H1 (cell line): ENCODE data around the gene SMAD7. TPM values are rescaled to one million over a fixed set of nuclear protein-coding genes. Genes with fewer than 3 reads are reported as not detected.

Source experiments
- CTCF ChIA-PET: fragments of 300-600 bp; sonication (Branson Sonifier 250); formaldehyde crosslinking; loops from one replicate; lab custom pipeline; 2021; ENCODE audit not compliant: partially characterized antibody; lab: Charles Lee
- POLR2A ChIA-PET: fragments of 300-600 bp; sonication (Branson Sonifier 250); formaldehyde crosslinking; loops from one replicate; lab custom pipeline; 2021; ENCODE audit warnings: inconsistent platforms; ENCODE audit not compliant: partially characterized antibody; lab: Charles Lee
- DNase-seq, 2 experiments: peaks; one replicate each; pipeline versions ENCODE4 v3.0.0 to v3.0.0-alpha.2; 2010 to 2022; ENCODE audit warnings: low spot score in 2 of 2, low read depth in 1 of 2, mixed read lengths in 1 of 2
- FAIRE-seq: peaks from 2 replicates; lab custom pipeline; 2011; peaks lifted over from hg19 to GRCh38; lab: Jason Lieb, UNC
- H2AFZ ChIP-seq: 2 replicates; pipeline ENCODE4 v1.8.1; 2012; ENCODE audit warnings: low read length, inconsistent platforms
- H2AK5ac ChIP-seq: 2 replicates; pipeline ENCODE4 v1.6.1; 2013; ENCODE audit warnings: low read depth, low read length
- H2BK120ac ChIP-seq: replicated peaks from 2 replicates; pipeline ENCODE3; 2013; ENCODE audit warnings: low read depth, low read length, inconsistent platforms
- H2BK12ac ChIP-seq: 2 replicates; pipeline ENCODE4 v1.6.1; 2013; ENCODE audit warnings: low read depth, low read length
- H2BK15ac ChIP-seq: 2 replicates; pipeline ENCODE4 v1.6.1; 2013; ENCODE audit warnings: low read length
- H2BK20ac ChIP-seq: 2 replicates; pipeline ENCODE4 v1.6.1; 2013; ENCODE audit warnings: low read length
- H2BK5ac ChIP-seq: 2 replicates; pipeline ENCODE4 v1.6.1; 2013; ENCODE audit warnings: low read depth, low read length
- H3K14ac ChIP-seq: 2 replicates; pipeline ENCODE4 v1.6.1; 2013; ENCODE audit warnings: inconsistent platforms; ENCODE audit not compliant: insufficient read length
- H3K18ac ChIP-seq: 2 replicates; pipeline ENCODE4 v1.6.1; 2013; ENCODE audit warnings: low read length; ENCODE audit errors: extremely low read depth
- H3K23ac ChIP-seq: 2 replicates; pipeline ENCODE4 v1.6.1; 2013; ENCODE audit warnings: inconsistent platforms; ENCODE audit not compliant: insufficient read length
- H3K23me2 ChIP-seq: 2 replicates; pipeline ENCODE4 v1.6.1; 2013; ENCODE audit warnings: low read depth, low read length
- H3K27ac ChIP-seq: 2 replicates; pipeline ENCODE4 v1.6.1; 2011; ENCODE audit warnings: low read depth, low read length, inconsistent platforms
- H3K27me3 ChIP-seq, 4 experiments: replicated peaks in 1 of 4; 1 replicate in 1 of 4; 2 replicates in 3 of 4; pipeline versions ENCODE4 v1.6.1 to v1.8.1; 2011 to 2013; ENCODE audit warnings: low read length in 3 of 4, mild to moderate bottlenecking in 3 of 4, inconsistent platforms in 2 of 4, mixed read lengths in 2 of 4, moderate library complexity in 1 of 4; ENCODE audit not compliant: control insufficient read depth in 3 of 4, insufficient read depth in 3 of 4; ENCODE audit errors: extremely low read depth in 1 of 4
- H3K36me3 ChIP-seq, 4 experiments: 2 replicates each; pipeline versions ENCODE4 v1.6.1 to v1.8.1; 2011 to 2013; ENCODE audit warnings: mild to moderate bottlenecking in 4 of 4, low read length in 3 of 4, moderate library complexity in 2 of 4, control low read depth in 1 of 4, inconsistent platforms in 1 of 4; ENCODE audit not compliant: insufficient read depth in 4 of 4, control insufficient read depth in 2 of 4
- H3K4ac ChIP-seq: replicated peaks from 2 replicates; pipeline ENCODE3; 2013; ENCODE audit warnings: low read length, low read depth, mixed read lengths, inconsistent platforms; ENCODE audit not compliant: insufficient read length
- H3K4me1 ChIP-seq, 4 experiments: replicated peaks in 1 of 4; 1 replicate in 1 of 4; 2 replicates in 3 of 4; pipeline versions ENCODE4 v1.6.1 to v1.8.1; 2011 to 2013; ENCODE audit warnings: low read length in 3 of 4, inconsistent platforms in 2 of 4, mixed read lengths in 1 of 4; ENCODE audit not compliant: insufficient read depth in 4 of 4, control insufficient read depth in 3 of 4
- H3K4me2 ChIP-seq, 2 experiments: 2 replicates each; pipeline versions ENCODE4 v1.6.1 to v1.8.1; 2011 to 2013; ENCODE audit warnings: low read depth in 2 of 2, low read length in 2 of 2, control low read depth in 1 of 2, inconsistent platforms in 1 of 2, mild to moderate bottlenecking in 1 of 2; ENCODE audit not compliant: insufficient read depth in 1 of 2
- H3K4me3 ChIP-seq, 4 experiments: fragments of 200-600, 300-600 bp in 1 of 4; sonication (generic), shearing (Covaris generic), sonication (Bioruptor Twin) in 1 of 4; 2 replicates each; pipeline versions ENCODE4 v1.5.1 to v1.8.1; 2011 to 2016; ENCODE audit warnings: low read length in 4 of 4, low read depth in 3 of 4, control low read depth in 2 of 4, inconsistent platforms in 2 of 4, mild to moderate bottlenecking in 2 of 4, mixed read lengths in 1 of 4, moderate library complexity in 1 of 4; ENCODE audit not compliant: insufficient read depth in 2 of 4; ENCODE audit errors: extremely low read depth in 1 of 4
- H3K56ac ChIP-seq: replicated peaks from 2 replicates; pipeline ENCODE3; 2013; ENCODE audit warnings: low read depth, mild to moderate bottlenecking, mixed read lengths, low read length, inconsistent platforms; ENCODE audit not compliant: insufficient read length
- H3K79me1 ChIP-seq: 2 replicates; pipeline ENCODE4 v1.6.1; 2013; ENCODE audit warnings: low read depth, low read length, control low read depth
- H3K79me2 ChIP-seq, 2 experiments: 2 replicates each; pipeline versions ENCODE4 v1.6.1 to v1.8.1; 2012 to 2013; ENCODE audit warnings: low read length in 2 of 2, mild to moderate bottlenecking in 2 of 2, inconsistent platforms in 1 of 2; ENCODE audit not compliant: insufficient read depth in 2 of 2, control insufficient read depth in 1 of 2
- H3K9ac ChIP-seq, 4 experiments: replicated peaks in 1 of 4; 1 replicate in 1 of 4; 2 replicates in 3 of 4; pipeline versions ENCODE4 v1.6.1 to v1.8.1; 2011 to 2013; ENCODE audit warnings: low read depth in 3 of 4, low read length in 3 of 4, control low read depth in 2 of 4, mild to moderate bottlenecking in 2 of 4, moderate library complexity in 2 of 4, inconsistent platforms in 1 of 4; ENCODE audit errors: extremely low read depth in 1 of 4
- H3K9me3 ChIP-seq, 2 experiments: 2 replicates each; pipeline versions ENCODE4 v1.6.1 to v1.8.1; 2012 to 2013; ENCODE audit warnings: mild to moderate bottlenecking in 2 of 2, moderate library complexity in 2 of 2, control low read depth in 1 of 2, inconsistent platforms in 1 of 2, low read depth in 1 of 2, low read length in 1 of 2, mixed read lengths in 1 of 2; ENCODE audit not compliant: insufficient read depth in 2 of 2
- H4K20me1 ChIP-seq, 2 experiments: replicated peaks in 1 of 2; 2 replicates each; pipeline versions ENCODE3 to v1.8.1; 2011 to 2013; ENCODE audit warnings: inconsistent platforms in 2 of 2, low read length in 2 of 2, mild to moderate bottlenecking in 1 of 2; ENCODE audit not compliant: insufficient read depth in 2 of 2, control insufficient read depth in 1 of 2
- H4K5ac ChIP-seq: 2 replicates; pipeline ENCODE4 v1.6.1; 2013; ENCODE audit warnings: low read length, low read depth, mixed read lengths, inconsistent platforms; ENCODE audit not compliant: insufficient read length
- H4K8ac ChIP-seq: 2 replicates; pipeline ENCODE4 v1.8.0; 2013; ENCODE audit warnings: mild to moderate bottlenecking, moderate library complexity, low read length, inconsistent platforms; ENCODE audit not compliant: insufficient read depth; ENCODE audit errors: extremely low read depth
- H4K91ac ChIP-seq: replicated peaks from 2 replicates; pipeline ENCODE3; 2013; ENCODE audit warnings: low read length, mixed read lengths, inconsistent platforms; ENCODE audit not compliant: insufficient read length
- ATF2 ChIP-seq: IDR thresholded peaks from 2 replicates; pipeline ENCODE4 v1.6.1; 2012; ENCODE audit warnings: low read length, inconsistent platforms
- CBX5 ChIP-seq: fragments of 300-800, 300-1000 bp; sonication (generic); IDR thresholded peaks from 2 replicates; pipeline ENCODE4 v1.7.1; 2016; ENCODE audit warnings: antibody characterized with exemption, low read length, low read depth
- KDM1A ChIP-seq: fragments of 200-600, 300-600 bp; sonication (generic); IDR thresholded peaks from 2 replicates; pipeline ENCODE4 v1.7.1; 2016; ENCODE audit warnings: mild to moderate bottlenecking, low read length, borderline replicate concordance
- NANOG ChIP-seq: IDR thresholded peaks from 2 replicates; pipeline ENCODE4 v1.6.1; 2011; ENCODE audit warnings: low read length, low read depth, mild to moderate bottlenecking, inconsistent platforms; ENCODE audit not compliant: insufficient read depth, poor library complexity, severe bottlenecking
- NRF1 ChIP-seq: IDR thresholded peaks from 2 replicates; pipeline ENCODE4 v1.6.1; 2011; ENCODE audit warnings: mild to moderate bottlenecking, low read depth, low read length, improper control_type of control experiment
- PHF8 ChIP-seq: fragments of 200-600 bp; sonication (generic); conservative IDR thresholded peaks from 2 replicates; pipeline ENCODE4 v1.7.1; 2012; ENCODE audit warnings: low read depth, mild to moderate bottlenecking, inconsistent platforms, low read length, moderate library complexity
- RBBP5 ChIP-seq: IDR thresholded peaks from 2 replicates; pipeline ENCODE4 v1.7.1; 2012; ENCODE audit warnings: low read depth, mild to moderate bottlenecking, inconsistent platforms, low read length, moderate library complexity, borderline replicate concordance
- RFX5 ChIP-seq: IDR thresholded peaks from 2 replicates; pipeline ENCODE4 v1.6.1; 2011; ENCODE audit warnings: low read depth, low read length, improper control_type of control experiment, borderline replicate concordance
- SUZ12 ChIP-seq: fragments of 200-600 bp; sonication (generic); IDR thresholded peaks from 2 replicates; pipeline ENCODE4 v1.6.1; 2012; ENCODE audit warnings: mild to moderate bottlenecking, inconsistent platforms, low read length, moderate library complexity, mixed read lengths
- TCF12 ChIP-seq: IDR thresholded peaks from 2 replicates; pipeline ENCODE4 v1.6.1; 2011; ENCODE audit warnings: low read depth, mild to moderate bottlenecking, low read length
- WGBS, 2 experiments: shearing (Covaris generic) in 1 of 2; methylation state at CpG; one replicate each; pipeline versions ENCODE4 v1.1.6 to v1.1.7; 2013 to 2015; ENCODE audit warnings: low lambda C conversion rate in 2 of 2, mixed read lengths in 2 of 2, inconsistent platforms in 1 of 2, low coverage in 1 of 2, missing lambda C conversion rate in 1 of 2; ENCODE audit not compliant: insufficient replicate concordance in 2 of 2, insufficient coverage in 1 of 2, insufficient read length in 1 of 2; ENCODE audit errors: extremely low coverage in 1 of 2, missing lambda C conversion rate in 1 of 2; 5-methylcytosine and 5-hydroxymethylcytosine counted together
- polyA plus RNA-seq, 7 experiments: library from polyadenylated mRNA; depleted of rRNA in 3 of 7; stranded (reverse) in 5 of 7; unstranded in 2 of 7; fragments of >200 nt in 5 of 7; fragments of 200-250 nt in 2 of 7; gene quantifications; 1 replicate in 5 of 7; 2 replicates in 1 of 7; 4 replicates in 1 of 7; pipeline versions ENCODE4 v1.2.1 to v1.2.3, GENCODE V29; 2011 to 2013; ENCODE audit warnings: missing spikeins in 2 of 7, mixed read lengths in 2 of 7
- total RNA-seq: library from RNA; stranded (reverse); fragmentation: NEBNext Ultra II Directional; extraction: Animal tissue kit (Norgen Biotek cat#: 25700); gene quantifications from 2 replicates; pipeline ENCODE4 v1.2.1, GENCODE V29; 2021

Gene SMAD7
- total and polyA plus RNA-seq, 2 of the 8 experiments (the other 6 are each of a cell fraction or from before 2014, with no cell fraction given): 6.5 to 15.5 TPM

DNA sequence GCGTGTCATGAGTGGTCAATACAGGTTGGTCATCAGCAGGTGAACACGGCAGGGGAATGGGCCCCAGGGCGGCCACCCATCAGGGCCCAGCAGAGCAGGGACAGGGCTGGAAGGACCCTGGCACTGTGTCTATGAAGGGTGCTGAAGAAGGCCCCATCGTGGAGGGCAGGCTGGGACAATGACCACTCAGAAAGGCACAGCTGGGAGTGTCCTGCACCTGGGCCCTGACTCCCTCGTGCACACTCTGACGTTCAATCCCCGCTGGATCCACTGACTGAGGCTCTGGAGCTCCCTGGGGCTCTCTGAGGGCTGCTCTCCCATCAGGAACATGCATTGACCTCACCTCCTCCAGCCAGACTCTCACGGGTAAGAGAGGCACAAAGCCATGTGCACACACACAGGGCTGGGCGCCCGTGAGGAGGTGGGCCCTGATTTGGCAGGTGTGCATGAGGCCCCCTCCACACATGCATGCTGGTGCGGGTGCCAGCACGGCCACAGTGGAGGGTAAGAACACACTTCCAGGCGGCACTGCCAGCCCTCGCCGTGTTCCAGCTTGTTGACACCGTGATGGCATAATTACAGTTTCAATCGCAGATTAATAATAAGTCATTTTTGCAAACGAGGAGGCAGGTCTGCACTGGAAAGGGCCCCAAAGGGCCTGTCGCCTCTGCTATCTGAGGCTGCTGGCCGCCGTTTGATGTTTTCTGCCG lies 58.5 kb downstream of the SMAD7 start:
- Histone ChIP-seq H3K23ac (no peak overlapping the region), H4K5ac (no peak overlapping the region), H3K4ac (no peak overlapping the region), H3K36me3 (no peaks in the 10 kb centered on the region), H4K8ac (no peak overlapping the region), H2AFZ (no peak overlapping the region), H3K14ac (no peak overlapping the region), H3K23me2 (0 out of 2 replicates have a peak, but pooled peaks cover 2% of the 10 kb centered on the region), H2AK5ac (peak overlapping the region; percentile 34; the same call in 1 of the 2 replicates), H4K91ac (no peak overlapping the region), H3K18ac (peak overlapping the region; percentile 32; the same call in 1 of the 2 replicates), H3K9ac (no peak overlapping the region), H3K9me3 (no peaks in the 10 kb centered on the region), H3K56ac (no peak overlapping the region), H3K79me2 (no peaks in the 10 kb centered on the region), H2BK20ac (0 out of 2 replicates have a peak overlapping the region, but pooled peaks have one; percentile 32), H4K20me1 (no peaks in the 10 kb centered on the region), H2BK5ac (no peak overlapping the region; the same call in 1 of the 2 replicates), H2BK12ac (no peak overlapping the region), H3K4me1 (peaks cover 0 to 28% (median 15%) of the 10 kb centered on the region in 4 experiments; a peak in 6 of 7 replicates), H3K79me1 (no peaks in the 10 kb centered on the region), H2BK120ac (no peak overlapping the region), H3K27me3 (no peaks in the 10 kb centered on the region), H3K4me3 (no peak overlapping the region), H2BK15ac (0 out of 2 replicates have a peak overlapping the region, but pooled peaks have one; percentile 29), H3K4me2 (no peak overlapping the region), H3K27ac (no peak overlapping the region)
- no peak for FAIRE-seq
- DNase-seq: no peak
- WGBS, 2 experiments: 89% methylated on average over 21 of the region's 22 CpGs; no CpG with 5 or more reads in 1 of the 2 experiments
- POLR2A ChIA-PET: interaction anchor here (1.1 kb wide), 1 partner anchor 40 kb away, joined by 3 read pairs; no protein-coding TSS in a partner anchor
- CTCF ChIA-PET: interaction anchor here (1.0 to 1.9 kb wide), 7 partner anchors 13 to 181 kb away, joined by 3 to 6 read pairs (median 3); no protein-coding TSS in a partner anchor
- no peak for TF ChIP-seq RFX5
- TF ChIP-seq NRF1: no peak
- no peak for TF ChIP-seq KDM1A
- TF ChIP-seq RBBP5: no peak
- no peak for TF ChIP-seq TCF12
- TF ChIP-seq ATF2: no peak
- TF ChIP-seq CBX5: no peak
- TF ChIP-seq PHF8: no peak
- no peak for TF ChIP-seq NANOG
- no peak for TF ChIP-seq SUZ12
